ENCODE results near the gene C5orf15. TPM values are rescaled to one million over a fixed set of nuclear protein-coding genes. Genes with fewer than 3 reads are reported as not detected.
A peak's percentile ranks its signal among the peaks of the same experiment; 100 is the strongest.

C5orf15 gene
- total and polyA plus RNA-seq, 9 of the 15 experiments (the other 6 are each of a cell fraction or from before 2014, with no cell fraction given): 23.3 to 50.7 (median 35.5) TPM

GRCh38 chr5:133932441-133933168, 35.8 kb downstream of the C5orf15 start (continued):
- TF ChIP-seq, protein P1, sequence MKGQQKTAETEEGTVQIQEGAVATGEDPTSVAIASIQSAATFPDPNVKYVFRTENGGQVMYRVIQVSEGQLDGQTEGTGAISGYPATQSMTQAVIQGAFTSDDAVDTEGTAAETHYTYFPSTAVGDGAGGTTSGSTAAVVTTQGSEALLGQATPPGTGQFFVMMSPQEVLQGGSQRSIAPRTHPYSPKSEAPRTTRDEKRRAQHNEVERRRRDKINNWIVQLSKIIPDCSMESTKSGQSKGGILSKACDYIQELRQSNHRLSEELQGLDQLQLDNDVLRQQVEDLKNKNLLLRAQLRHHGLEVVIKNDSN (CRISPR knock-in tag; IDR thresholded peaks at IDR 0.05): no peak
- no peak for TF ChIP-seq PTTG1 (tag; IDR thresholded peaks at IDR 0.05; ENCODE audit: low read depth)
- TF ChIP-seq LARP7 (IDR thresholded peaks at IDR 0.05): no peak
- no peak; the same call in 1 of the 2 replicates for TF ChIP-seq FOXJ2 (tag; IDR thresholded peaks at IDR 0.05)
- TF ChIP-seq MNT (conservative IDR thresholded peaks at IDR 0.05): peak in 1 of 2 experiments; percentile 49; a peak in 2 of 4 replicates
- no peak for TF ChIP-seq CEBPZ (IDR thresholded peaks at IDR 0.05; ENCODE audit: borderline replicate concordance, low read depth, low read length)
- no peak for TF ChIP-seq ZNF134 (CRISPR knock-in tag; conservative IDR thresholded peaks at IDR 0.05)
- TF ChIP-seq, protein P2, sequence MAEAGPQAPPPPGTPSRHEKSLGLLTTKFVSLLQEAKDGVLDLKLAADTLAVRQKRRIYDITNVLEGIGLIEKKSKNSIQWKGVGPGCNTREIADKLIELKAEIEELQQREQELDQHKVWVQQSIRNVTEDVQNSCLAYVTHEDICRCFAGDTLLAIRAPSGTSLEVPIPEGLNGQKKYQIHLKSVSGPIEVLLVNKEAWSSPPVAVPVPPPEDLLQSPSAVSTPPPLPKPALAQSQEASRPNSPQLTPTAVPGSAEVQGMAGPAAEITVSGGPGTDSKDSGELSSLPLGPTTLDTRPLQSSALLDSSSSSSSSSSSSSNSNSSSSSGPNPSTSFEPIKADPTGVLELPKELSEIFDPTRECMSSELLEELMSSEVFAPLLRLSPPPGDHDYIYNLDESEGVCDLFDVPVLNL (CRISPR knock-in tag; IDR thresholded peaks at IDR 0.05; ENCODE audit: low read depth): no peak
- TF ChIP-seq KLF13 (tag; IDR thresholded peaks at IDR 0.05; ENCODE audit: borderline replicate concordance, low read depth): peak; percentile 44; the same call in 1 of the 2 replicates
- TF ChIP-seq ZEB2 (IDR thresholded peaks at IDR 0.05): peak; percentile 22; the same call in 1 of the 2 replicates
- TF ChIP-seq, protein P3, sequence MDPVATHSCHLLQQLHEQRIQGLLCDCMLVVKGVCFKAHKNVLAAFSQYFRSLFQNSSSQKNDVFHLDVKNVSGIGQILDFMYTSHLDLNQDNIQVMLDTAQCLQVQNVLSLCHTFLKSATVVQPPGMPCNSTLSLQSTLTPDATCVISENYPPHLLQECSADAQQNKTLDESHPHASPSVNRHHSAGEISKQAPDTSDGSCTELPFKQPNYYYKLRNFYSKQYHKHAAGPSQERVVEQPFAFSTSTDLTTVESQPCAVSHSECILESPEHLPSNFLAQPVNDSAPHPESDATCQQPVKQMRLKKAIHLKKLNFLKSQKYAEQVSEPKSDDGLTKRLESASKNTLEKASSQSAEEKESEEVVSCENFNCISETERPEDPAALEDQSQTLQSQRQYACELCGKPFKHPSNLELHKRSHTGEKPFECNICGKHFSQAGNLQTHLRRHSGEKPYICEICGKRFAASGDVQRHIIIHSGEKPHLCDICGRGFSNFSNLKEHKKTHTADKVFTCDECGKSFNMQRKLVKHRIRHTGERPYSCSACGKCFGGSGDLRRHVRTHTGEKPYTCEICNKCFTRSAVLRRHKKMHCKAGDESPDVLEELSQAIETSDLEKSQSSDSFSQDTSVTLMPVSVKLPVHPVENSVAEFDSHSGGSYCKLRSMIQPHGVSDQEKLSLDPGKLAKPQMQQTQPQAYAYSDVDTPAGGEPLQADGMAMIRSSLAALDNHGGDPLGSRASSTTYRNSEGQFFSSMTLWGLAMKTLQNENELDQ (CRISPR knock-in tag; IDR thresholded peaks at IDR 0.05; ENCODE audit: borderline replicate concordance): no peak
- no peak for TF ChIP-seq GABPB2 (CRISPR knock-in tag; conservative IDR thresholded peaks at IDR 0.05)
- no peak for TF ChIP-seq ZC3H11A (IDR thresholded peaks at IDR 0.05; ENCODE audit: low read depth, low read length)
- no peak for TF ChIP-seq POLR2A (conservative IDR thresholded peaks at IDR 0.05)
- TF ChIP-seq BRD4 (IDR thresholded peaks at IDR 0.05): no peak
- no peak for TF ChIP-seq MCM2 (IDR thresholded peaks at IDR 0.05; ENCODE audit: low read depth)
- peak; percentile 99 for TF ChIP-seq TCF3 (CRISPR knock-in tag; IDR thresholded peaks at IDR 0.05)
- TF ChIP-seq CEBPG (CRISPR knock-in tag; IDR thresholded peaks at IDR 0.05): no peak
- TF ChIP-seq CEBPG (tag; conservative IDR thresholded peaks at IDR 0.05 in 1 of 2, IDR thresholded peaks at IDR 0.05 in 1 of 2): no peak

All from K562 (cell line).